Body of pancreas (tissue), 4 donors: ENCODE measurements around the gene TCAP. TPM values are rescaled to one million over a fixed set of nuclear protein-coding genes. Genes with fewer than 3 reads are reported as not detected.

ENCODE experiments used
- ATAC-seq: fragments of 150-250 bp; one replicate; pipeline ENCODE4 v1.9.1; 2016
- DNase-seq, 4 donors: peaks; one replicate each; pipeline ENCODE4 v3.0.0-alpha.2; 2019
- H3K27ac ChIP-seq, 4 donors: fragments of 200-600 bp; sonication (generic); 1 replicate in 3 of 4; 2 replicates in 1 of 4; pipeline versions ENCODE4 v1.5.1 to v1.6.1; 2016 to 2019; ENCODE audit warnings: mild to moderate bottlenecking in 1 of 4, mixed read lengths in 1 of 4, moderate library complexity in 1 of 4
- H3K27me3 ChIP-seq, 2 donors: fragments of 200-600 bp; sonication (generic); one replicate each; pipeline ENCODE4 v1.6.0; 2016; ENCODE audit warnings: mild to moderate bottlenecking in 1 of 2
- H3K36me3 ChIP-seq, 2 donors: fragments of 200-600 bp; sonication (generic); replicated peaks in 1 of 2; 2 replicates each; pipeline ENCODE4 v1.5.1; 2016; ENCODE audit warnings: low read depth in 2 of 2; ENCODE audit not compliant: insufficient read depth in 1 of 2
- H3K4me1 ChIP-seq: fragments of 200-600 bp; sonication (generic); one replicate; pipeline ENCODE4 v1.6.0; 2016
- H3K4me3 ChIP-seq, 2 donors: fragments of 200-600 bp; sonication (generic); 1 replicate in 1 of 2; 2 replicates in 1 of 2; pipeline ENCODE4 v1.5.1; 2016 to 2019
- H3K9me3 ChIP-seq, 3 donors: fragments of 200-600 bp; sonication (generic); 1 replicate in 2 of 3; 2 replicates in 1 of 3; pipeline ENCODE4 v1.5.1; 2016
- POLR2A ChIP-seq, 3 donors: fragments of 450-650 bp; IDR thresholded peaks; one replicate each; pipeline ENCODE4 v1.6.1; 2016; ENCODE audit warnings: antibody characterized with exemption in 3 of 3, mild to moderate bottlenecking in 2 of 3
- WGBS, 2 donors: methylation state at CpG; one replicate each; pipeline ENCODE4 v1.1.5; 2017; 5-methylcytosine and 5-hydroxymethylcytosine counted together
- intact Hi-C: fragments of 100-400 bp; cut with DNase I; formaldehyde crosslinking; loops from one replicate; pipeline ENCODE4 v1.15.1; 2023
- total RNA-seq, 2 donors: library from RNA; depleted of rRNA; stranded (reverse); fragments of >200 nt; gene quantifications; one replicate each; pipeline ENCODE4 v1.1.0, GENCODE V29; 2016
- TF ChIP-seq, protein P1 (sequence below), 7 experiments: fragments of 450-650 bp in 4 of 7; fragments of 200-600 bp in 3 of 7; sonication (generic) in 3 of 7; IDR thresholded peaks; one replicate each; pipeline ENCODE4 v1.5.1; 2016 to 2019; ENCODE audit warnings: antibody characterized with exemption in 7 of 7

The TCAP gene
- total RNA-seq, 2 donors from 2014 or later, result 0.26 TPM; not detected in 1

DNA sequence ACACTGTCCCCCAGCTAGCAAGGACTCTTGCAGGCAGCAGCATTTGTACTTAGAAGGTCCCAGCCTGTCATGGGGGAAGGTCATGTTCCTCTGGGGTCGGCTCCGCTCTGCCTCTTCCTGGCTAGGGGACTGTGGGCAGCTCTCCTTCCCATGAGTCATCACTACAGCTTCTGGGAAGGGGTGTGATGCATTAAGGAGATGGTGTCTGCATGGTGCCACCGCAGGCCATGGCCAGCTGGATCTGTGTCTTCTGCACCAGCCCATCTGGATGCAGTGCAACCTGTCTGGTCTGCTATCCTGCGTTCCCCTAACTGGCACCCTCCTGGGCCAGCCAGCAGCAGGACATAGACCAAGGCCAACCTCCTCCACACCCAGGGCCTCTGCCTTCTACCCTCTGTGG lies 21.9 kb upstream of the TCAP start:
- H3K4me1 ChIP-seq, result peaks cover 39% of the 10 kb centered on the region
- H3K27ac ChIP-seq, result no peak overlapping the region
- intact Hi-C loops, result no loop called here
- ATAC-seq (no peak), DNase-seq (no peak)
- 74% methylated on average over 4 of the region's 4 CpGs; no CpG with 5 or more reads in 1 of the 2 donors for WGBS, 2 donors
- H3K36me3 ChIP-seq, result no peaks in the 10 kb centered on the region
- TF ChIP-seq POLR2A (IDR thresholded peaks at IDR 0.05), result no peak
- TF ChIP-seq, protein P1, sequence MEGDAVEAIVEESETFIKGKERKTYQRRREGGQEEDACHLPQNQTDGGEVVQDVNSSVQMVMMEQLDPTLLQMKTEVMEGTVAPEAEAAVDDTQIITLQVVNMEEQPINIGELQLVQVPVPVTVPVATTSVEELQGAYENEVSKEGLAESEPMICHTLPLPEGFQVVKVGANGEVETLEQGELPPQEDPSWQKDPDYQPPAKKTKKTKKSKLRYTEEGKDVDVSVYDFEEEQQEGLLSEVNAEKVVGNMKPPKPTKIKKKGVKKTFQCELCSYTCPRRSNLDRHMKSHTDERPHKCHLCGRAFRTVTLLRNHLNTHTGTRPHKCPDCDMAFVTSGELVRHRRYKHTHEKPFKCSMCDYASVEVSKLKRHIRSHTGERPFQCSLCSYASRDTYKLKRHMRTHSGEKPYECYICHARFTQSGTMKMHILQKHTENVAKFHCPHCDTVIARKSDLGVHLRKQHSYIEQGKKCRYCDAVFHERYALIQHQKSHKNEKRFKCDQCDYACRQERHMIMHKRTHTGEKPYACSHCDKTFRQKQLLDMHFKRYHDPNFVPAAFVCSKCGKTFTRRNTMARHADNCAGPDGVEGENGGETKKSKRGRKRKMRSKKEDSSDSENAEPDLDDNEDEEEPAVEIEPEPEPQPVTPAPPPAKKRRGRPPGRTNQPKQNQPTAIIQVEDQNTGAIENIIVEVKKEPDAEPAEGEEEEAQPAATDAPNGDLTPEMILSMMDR (IDR thresholded peaks at IDR 0.05), result no peak
- no peaks in the 10 kb centered on the region for H3K9me3 ChIP-seq
- no peaks in the 10 kb centered on the region for H3K27me3 ChIP-seq
- no peak overlapping the region for H3K4me3 ChIP-seq

DNA sequence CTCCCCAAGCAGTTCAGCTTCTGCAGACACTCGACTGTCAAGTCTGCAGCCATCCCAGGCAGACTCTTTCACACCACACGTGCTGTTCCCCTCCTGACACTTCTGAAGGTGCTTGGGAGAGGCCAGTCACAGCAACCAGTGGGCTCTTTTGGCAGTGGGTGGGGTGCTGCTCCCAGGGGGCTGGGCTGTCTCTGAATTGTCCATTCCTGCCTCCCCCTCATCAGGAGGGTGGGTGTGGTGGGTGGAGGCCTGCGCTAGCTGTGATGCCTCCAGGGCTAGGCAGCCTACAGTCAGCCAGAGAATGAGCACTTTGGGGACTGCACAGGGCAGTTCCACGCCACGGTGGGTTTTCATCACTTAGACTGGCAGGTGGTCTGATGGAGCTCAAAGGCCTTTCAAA lies 17.9 kb upstream of the TCAP start:
- H3K27me3 ChIP-seq, result no peaks in the 10 kb centered on the region
- no peaks in the 10 kb centered on the region for H3K9me3 ChIP-seq
- intact Hi-C loops, result no loop called here
- peaks cover 2% of the 10 kb centered on the region for H3K4me1 ChIP-seq
- H3K27ac ChIP-seq, result no peak overlapping the region
- no peak for ATAC-seq
- 89 to 93% methylated on average over 5 of the region's 5 CpGs for WGBS, 2 donors
- H3K36me3 ChIP-seq, result no peaks in the 10 kb centered on the region
- no peak overlapping the region for H3K4me3 ChIP-seq
- no peak for TF ChIP-seq POLR2A (IDR thresholded peaks at IDR 0.05)
- TF ChIP-seq, protein P1 (IDR thresholded peaks at IDR 0.05), result no peak
- no peak for DNase-seq

GRCh38 chr17:39648616-39649366 lies 16.4 kb upstream of the TCAP start:
- no peak for DNase-seq
- H3K9me3 ChIP-seq, result no peaks in the 10 kb centered on the region
- peaks cover 5% of the 10 kb centered on the region for H3K4me1 ChIP-seq
- intact Hi-C loops, result no loop called here
- H3K27me3 ChIP-seq, result no peaks in the 10 kb centered on the region
- ATAC-seq, result no peak
- 79 to 87% methylated on average over 15 of the region's 15 CpGs for WGBS, 2 donors
- no peak overlapping the region for H3K4me3 ChIP-seq
- H3K27ac ChIP-seq, result no peak overlapping the region
- no peak for TF ChIP-seq POLR2A (IDR thresholded peaks at IDR 0.05)
- TF ChIP-seq, protein P1 (IDR thresholded peaks at IDR 0.05), result no peak
- H3K36me3 ChIP-seq, result no peaks in the 10 kb centered on the region

DNA sequence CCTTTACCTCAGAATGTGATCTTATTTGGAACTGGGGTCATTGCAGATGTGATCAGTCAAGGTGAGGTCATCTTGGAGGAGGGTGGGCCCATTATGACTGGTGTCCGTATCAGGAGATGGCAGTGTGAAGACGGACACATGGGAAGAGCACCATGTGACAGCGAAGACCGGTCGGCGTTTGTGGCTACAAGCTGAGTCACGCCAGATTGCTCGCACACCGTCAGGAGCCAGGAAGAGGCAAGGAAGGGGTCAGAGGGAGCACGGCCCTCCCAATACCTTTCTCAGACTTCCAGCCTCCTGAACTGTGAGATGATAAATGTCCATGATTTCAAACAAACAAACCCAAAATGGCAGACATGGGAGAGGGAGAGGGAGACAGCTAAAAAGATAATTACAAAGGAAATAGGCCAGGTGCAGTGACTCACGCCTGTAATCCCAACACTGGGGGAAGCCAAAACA lies 15.0 kb upstream of the TCAP start:
- Histone ChIP-seq H3K4me1 (peaks cover 6% of the 10 kb centered on the region), H3K27ac (no peak overlapping the region), H3K9me3 (no peaks in the 10 kb centered on the region), H3K27me3 (no peaks in the 10 kb centered on the region), H3K36me3 (no peaks in the 10 kb centered on the region), H3K4me3 (no peak overlapping the region)
- DNase-seq (no peak), ATAC-seq (no peak)
- intact Hi-C loops, result no loop called here
- TF ChIP-seq, protein P1 (IDR thresholded peaks at IDR 0.05), result no peak
- TF ChIP-seq POLR2A (IDR thresholded peaks at IDR 0.05), result no peak
- 88 to 89% methylated on average over 11 of the region's 11 CpGs for whole genome bisulfite sequencing, 2 donors
